ENCODE results near the gene PITPNC1.
"Not testable (repeated sequence)": the region's sequence is repeated elsewhere in the genome, so short reads cannot be mapped to it uniquely, and the experiment has no call there.

Gene PITPNC1

GRCh38 chr17:67578679-67579405 lies 201.8 kb downstream of the PITPNC1 start:
- H3K27ac ChIP-seq, H3K4me3 ChIP-seq: not testable (repeated sequence)

DNA sequence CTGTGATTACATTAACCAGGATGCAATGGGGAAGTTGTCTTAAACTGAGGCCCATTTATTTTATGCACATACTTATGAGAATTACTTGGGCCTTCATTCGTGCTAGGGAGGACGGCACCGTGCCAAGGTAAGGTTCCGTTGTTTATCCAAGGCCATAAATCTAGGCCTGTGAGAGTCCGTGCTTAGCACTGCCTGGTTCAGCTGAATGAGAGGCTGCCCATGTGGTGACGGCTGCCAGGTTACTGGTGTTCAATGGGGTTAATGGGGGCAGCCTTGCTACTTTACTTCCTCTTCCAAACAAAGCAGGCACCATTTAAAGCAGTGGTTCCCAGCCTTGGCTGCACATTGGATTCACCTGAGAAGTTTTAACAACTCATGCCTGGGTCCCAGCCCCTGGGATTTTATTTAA lies 205.6 kb downstream of the PITPNC1 start:
- H3K4me3 ChIP-seq: no peak overlapping the region
- no peak overlapping the region for H3K27ac ChIP-seq

GRCh38 chr17:67585077-67585602 lies 208.1 kb downstream of the PITPNC1 start:
- H3K4me3 ChIP-seq: no peak overlapping the region
- no peak overlapping the region for H3K27ac ChIP-seq

DNA sequence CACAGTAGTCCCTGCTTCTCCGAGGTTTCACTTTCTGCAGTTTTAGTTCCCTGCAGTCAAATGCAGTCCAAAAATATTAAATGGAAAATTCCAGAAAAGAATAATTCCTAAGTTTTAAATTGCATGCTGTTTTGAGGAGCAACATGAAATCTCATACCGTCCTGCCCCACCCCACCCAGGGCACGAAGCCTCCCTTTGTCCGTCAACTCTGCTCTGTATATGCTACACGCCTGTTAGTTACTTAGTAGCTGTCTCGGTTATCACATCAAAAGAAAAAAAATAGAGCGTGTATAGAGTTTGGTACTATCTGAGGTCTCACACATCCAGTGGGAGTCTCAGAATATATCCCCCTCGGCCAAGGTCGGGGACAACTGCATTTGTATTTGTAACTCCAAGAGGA lies 211.2 kb downstream of the PITPNC1 start:
- Histone ChIP-seq H3K27ac (no peak overlapping the region), H3K4me3 (no peak overlapping the region)

GRCh38 chr17:67594115-67594880 lies 217.2 kb downstream of the PITPNC1 start:
- H3K27ac ChIP-seq: no peak overlapping the region
- H3K4me3 ChIP-seq: no peak overlapping the region

- Histone ChIP-seq H3K4me3 (no peak overlapping the region), H3K27ac (no peak overlapping the region)
Observed at GRCh38 chr17:67600408-67600807, 223.3 kb downstream of the PITPNC1 start.

- Histone ChIP-seq H3K4me3 (no peak overlapping the region), H3K27ac (no peak overlapping the region)
Observed at GRCh38 chr17:67601897-67602296, 224.8 kb downstream of the PITPNC1 start.

GRCh38 chr17:67602444-67602843 lies 225.4 kb downstream of the PITPNC1 start:
- Histone ChIP-seq H3K4me3 (no peak overlapping the region), H3K27ac (no peak overlapping the region)

- no peak overlapping the region for H3K4me3 ChIP-seq
- no peak overlapping the region for H3K27ac ChIP-seq
Observed at GRCh38 chr17:67602974-67603373, 225.9 kb downstream of the PITPNC1 start.

DNA sequence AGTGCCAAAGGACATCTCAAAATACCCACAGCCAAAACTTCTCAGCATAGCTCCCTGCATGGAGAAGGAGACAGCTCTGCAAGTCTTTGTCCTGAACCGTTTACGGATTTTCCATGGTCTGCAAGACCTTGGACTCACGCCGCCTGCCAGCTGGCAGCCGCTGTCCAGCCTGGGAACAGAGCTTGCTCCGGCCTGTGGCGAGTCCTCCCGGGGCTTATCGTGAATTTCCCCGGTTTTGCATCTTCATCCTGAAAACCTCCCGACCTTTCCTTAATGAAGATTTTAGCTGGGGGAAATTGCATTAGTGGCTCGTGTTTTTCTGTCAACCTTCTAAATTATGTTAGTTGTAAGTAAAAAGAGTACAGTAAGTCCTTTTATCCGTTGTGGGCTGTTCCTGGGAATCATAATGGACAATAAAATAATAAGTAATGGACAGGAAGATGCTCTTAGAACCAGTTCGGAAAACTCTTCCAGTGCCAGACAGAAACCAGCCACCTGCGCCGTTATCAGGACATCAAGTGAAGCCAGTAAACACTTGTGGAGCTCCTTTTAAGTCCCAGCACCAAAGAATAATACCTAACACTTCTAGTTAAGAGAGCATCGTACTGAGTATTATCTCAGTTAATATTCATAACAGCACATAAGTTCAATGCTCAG lies 228.3 kb downstream of the PITPNC1 start:
- H3K4me3 ChIP-seq: no peak overlapping the region
- no peak overlapping the region for H3K27ac ChIP-seq

DNA sequence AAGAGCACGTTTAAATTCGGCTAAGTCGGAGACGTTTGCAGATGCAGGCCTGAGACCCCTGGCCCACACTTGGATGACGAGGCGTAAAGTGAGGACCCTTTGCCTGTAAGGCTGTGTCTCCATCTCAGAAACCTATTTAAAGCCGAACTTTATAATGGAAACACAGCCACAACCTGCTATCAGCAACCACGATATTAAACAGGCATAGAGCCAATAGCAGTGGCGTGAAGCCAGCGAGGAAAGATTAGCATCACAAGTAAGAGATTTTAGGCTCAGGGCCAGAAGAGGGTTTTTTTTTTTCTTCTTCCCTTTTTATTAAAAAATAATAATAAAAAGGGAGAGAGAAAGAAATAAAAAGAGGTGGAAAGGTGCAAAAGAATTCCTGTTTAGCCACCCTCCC lies 229.4 kb downstream of the PITPNC1 start:
- no peak overlapping the region for H3K27ac ChIP-seq
- H3K4me3 ChIP-seq: no peak overlapping the region

- no peak overlapping the region for H3K4me3 ChIP-seq
- H3K27ac ChIP-seq: no peak overlapping the region
Observed at GRCh38 chr17:67606896-67607604, 230.0 kb downstream of the PITPNC1 start.

- Histone ChIP-seq H3K27ac (no peak overlapping the region), H3K4me3 (no peak overlapping the region)
Observed at GRCh38 chr17:67610061-67610460, 233.0 kb downstream of the PITPNC1 start.

DNA sequence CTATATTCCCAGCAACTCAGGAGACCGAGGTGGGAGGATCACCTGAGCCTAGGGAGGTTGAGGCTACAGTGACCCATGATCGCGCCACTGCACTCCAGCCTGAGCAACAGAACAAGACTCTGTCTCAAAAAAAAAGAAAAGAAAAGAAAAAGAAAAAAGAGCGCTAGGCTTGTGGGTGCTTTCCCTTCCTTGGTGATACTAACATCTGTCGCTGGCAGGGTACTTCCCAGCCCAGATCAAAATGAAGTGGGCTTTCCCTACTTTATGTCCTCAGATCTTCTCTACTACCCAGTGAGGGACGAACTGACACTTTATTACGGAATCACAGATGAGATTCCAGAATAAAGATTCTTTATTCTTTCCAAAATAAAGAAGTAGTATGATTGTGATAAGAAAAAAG lies 236.9 kb downstream of the PITPNC1 start:
- Histone ChIP-seq H3K27ac (peak overlapping the region in 2 of 21 experiments; percentile 12 to 27), H3K4me3 (no peak overlapping the region)

DNA sequence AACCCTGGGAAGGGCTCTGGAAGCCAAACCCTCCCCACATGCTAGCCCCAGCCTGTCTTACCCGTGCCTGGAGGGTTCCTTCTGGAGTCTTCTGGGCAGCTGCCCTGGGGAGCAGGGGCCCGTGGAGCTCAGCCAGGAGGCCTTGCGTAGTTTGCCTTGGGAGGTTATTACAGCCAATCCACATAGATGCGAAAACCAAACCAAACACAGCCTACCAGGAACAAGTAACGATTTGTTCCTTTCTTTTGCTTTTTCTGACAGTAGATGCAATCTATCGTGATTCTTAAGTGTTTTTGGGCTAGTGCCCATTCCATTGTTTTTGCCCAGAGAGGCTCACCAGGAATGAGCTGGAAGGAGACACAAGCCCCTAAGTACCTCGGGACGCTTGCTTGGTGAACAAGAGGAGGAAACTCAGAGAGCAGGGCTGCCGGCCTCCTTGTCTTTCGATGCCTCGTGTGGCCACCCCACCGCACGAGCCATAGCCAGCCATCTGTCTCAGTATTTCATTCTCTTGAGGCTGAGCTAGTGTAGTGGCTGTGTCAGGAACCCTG lies 238.0 kb downstream of the PITPNC1 start:
- H3K4me3 ChIP-seq: no peak overlapping the region
- peak overlapping the region in 5 of 21 experiments; percentile 12 to 61 (median 27) for H3K27ac ChIP-seq

DNA sequence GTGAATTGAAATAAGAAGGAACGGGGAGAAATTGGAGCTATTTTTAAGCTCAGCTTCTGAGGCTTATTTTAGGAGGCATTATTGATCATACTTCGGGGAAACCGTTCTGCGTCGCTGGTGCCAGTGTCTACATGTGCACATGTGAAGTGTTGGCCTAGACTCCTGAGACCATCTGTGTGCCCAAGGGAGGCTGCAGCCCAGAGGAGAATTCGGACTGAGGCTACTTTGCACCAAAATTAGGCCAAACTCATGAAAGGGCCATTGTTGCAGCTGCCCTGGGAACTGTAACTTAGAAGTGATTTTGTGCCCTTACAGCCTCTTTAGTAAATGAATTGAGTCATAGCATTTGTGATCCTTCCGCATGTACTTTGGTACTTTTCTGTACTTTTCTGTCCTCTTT lies 238.7 kb downstream of the PITPNC1 start:
- no peak overlapping the region for H3K4me3 ChIP-seq
- peak overlapping the region in 1 of 21 experiments; percentile 61 for H3K27ac ChIP-seq

GRCh38 chr17:67617304-67617899 lies 240.3 kb downstream of the PITPNC1 start:
- Histone ChIP-seq H3K4me3 (no peak overlapping the region), H3K27ac (no peak overlapping the region)

GRCh38 chr17:67619555-67619954 lies 242.5 kb downstream of the PITPNC1 start:
- H3K4me3 ChIP-seq: no peak overlapping the region
- no peak overlapping the region for H3K27ac ChIP-seq

DNA sequence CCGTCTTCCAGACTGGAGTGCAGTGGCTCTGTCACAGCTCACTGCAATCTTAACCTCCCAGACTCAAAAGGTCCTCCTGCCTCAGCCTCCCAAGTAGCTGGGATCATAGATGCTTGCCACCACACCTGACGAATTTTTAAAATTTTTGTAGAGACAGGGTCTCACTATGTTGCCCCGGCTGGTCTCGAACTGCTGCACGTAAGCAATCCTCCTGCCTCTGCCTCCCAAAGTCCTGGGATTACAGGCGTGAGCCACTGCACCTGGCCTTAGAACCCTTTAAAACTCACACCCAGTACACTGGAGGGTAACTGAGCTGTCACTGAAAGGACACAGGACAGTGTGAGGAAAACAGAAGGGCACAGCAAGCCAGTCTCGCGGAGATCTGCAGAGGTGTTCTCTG lies 243.0 kb downstream of the PITPNC1 start:
- H3K4me3 ChIP-seq: no peak overlapping the region
- H3K27ac ChIP-seq: no peak overlapping the region
